ENCODE results near the gene REV3L.
"Not testable (repeated sequence)": the region's sequence is repeated elsewhere in the genome, so short reads cannot be mapped to it uniquely, and the experiment has no call there.

The REV3L gene

GRCh38 chr6:111357705-111358104 is 125.3 kb downstream of the REV3L start:
- DNase-seq: no peak

GRCh38 chr6:111356551-111356950 is 126.5 kb downstream of the REV3L start:
- DNase-seq: no peak

- DNase-seq: no peak
Observed at GRCh38 chr6:111354758-111355555, 128.1 kb downstream of the REV3L start.

GRCh38 chr6:111353912-111354462 is 129.0 kb downstream of the REV3L start:
- DNase-seq: no peak

- no peak for DNase-seq
Observed at GRCh38 chr6:111347589-111347988, 135.4 kb downstream of the REV3L start.

GRCh38 chr6:111342913-111343312 is 140.1 kb downstream of the REV3L start:
- DNase-seq: no peak

- DNase-seq: no peak
Observed at GRCh38 chr6:111339294-111339693, 143.7 kb downstream of the REV3L start.

GRCh38 chr6:111338843-111339242 is 144.2 kb downstream of the REV3L start:
- no peak for DNase-seq

GRCh38 chr6:111337829-111338236 is 145.2 kb downstream of the REV3L start:
- DNase-seq: no peak

- no peak for DNase-seq
Observed at GRCh38 chr6:111329882-111330633, 153.0 kb downstream of the REV3L start.

GRCh38 chr6:111326563-111326962 is 156.5 kb downstream of the REV3L start:
- no peak for DNase-seq

GRCh38 chr6:111322145-111322544 is 160.9 kb downstream of the REV3L start:
- DNase-seq: no peak

GRCh38 chr6:111307950-111308349 is 175.1 kb downstream of the REV3L start:
- DNase-seq: not testable (repeated sequence)

- DNase-seq: no peak
Observed at GRCh38 chr6:111307275-111307858, 175.7 kb downstream of the REV3L start.

GRCh38 chr6:111306104-111306888 is 176.7 kb downstream of the REV3L start:
- DNase-seq: no peak

- DNase-seq: no peak
Observed at GRCh38 chr6:111301946-111302345, 181.1 kb downstream of the REV3L start.

- DNase-seq: not testable (repeated sequence)
Observed at GRCh38 chr6:111300938-111301800, 181.8 kb downstream of the REV3L start.

GRCh38 chr6:111297776-111298175 is 185.2 kb downstream of the REV3L start:
- no peak for DNase-seq

GRCh38 chr6:111294374-111294967 is 188.5 kb downstream of the REV3L start:
- DNase-seq: no peak

GRCh38 chr6:111291336-111292259 is 191.4 kb downstream of the REV3L start:
- no peak for DNase-seq
